GM12801 (cell line): ENCODE data around the gene SERGEF.

Source experiments
- TF ChIP-seq, protein P1 (sequence below): IDR thresholded peaks from one replicate; pipeline ENCODE4 v1.5.1; 2011; ENCODE audit warnings: control low read depth; ENCODE audit not compliant: insufficient read length; ENCODE audit errors: extremely low read depth

Gene SERGEF

DNA sequence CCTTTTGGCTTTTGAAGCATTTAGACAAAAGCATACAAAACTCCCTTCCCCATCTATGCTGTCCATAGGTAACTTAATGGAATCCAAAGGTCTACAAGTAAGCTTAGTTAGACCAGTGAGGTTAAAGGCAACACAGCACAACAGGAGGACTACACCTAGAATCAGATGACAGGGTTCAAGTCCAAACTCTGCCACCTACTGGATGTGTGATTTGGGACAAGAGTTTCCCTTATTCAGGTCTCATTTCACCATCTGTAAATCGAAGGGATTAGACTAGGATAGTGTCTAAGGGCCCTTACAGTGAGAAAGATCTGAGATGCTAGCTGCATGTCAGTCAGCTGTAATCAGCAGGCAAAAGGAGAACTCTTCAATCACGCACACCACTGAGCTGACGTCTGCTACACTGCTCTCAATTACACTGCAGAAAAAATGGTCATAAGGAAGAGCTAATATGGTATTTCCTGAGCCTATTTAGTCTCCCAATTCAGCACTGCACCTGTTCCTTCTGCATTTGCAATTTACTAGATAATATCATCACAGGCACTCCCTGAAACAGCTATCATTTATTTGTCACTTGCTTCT, 82.2 kb downstream of the SERGEF start:
- TF ChIP-seq, protein P1, sequence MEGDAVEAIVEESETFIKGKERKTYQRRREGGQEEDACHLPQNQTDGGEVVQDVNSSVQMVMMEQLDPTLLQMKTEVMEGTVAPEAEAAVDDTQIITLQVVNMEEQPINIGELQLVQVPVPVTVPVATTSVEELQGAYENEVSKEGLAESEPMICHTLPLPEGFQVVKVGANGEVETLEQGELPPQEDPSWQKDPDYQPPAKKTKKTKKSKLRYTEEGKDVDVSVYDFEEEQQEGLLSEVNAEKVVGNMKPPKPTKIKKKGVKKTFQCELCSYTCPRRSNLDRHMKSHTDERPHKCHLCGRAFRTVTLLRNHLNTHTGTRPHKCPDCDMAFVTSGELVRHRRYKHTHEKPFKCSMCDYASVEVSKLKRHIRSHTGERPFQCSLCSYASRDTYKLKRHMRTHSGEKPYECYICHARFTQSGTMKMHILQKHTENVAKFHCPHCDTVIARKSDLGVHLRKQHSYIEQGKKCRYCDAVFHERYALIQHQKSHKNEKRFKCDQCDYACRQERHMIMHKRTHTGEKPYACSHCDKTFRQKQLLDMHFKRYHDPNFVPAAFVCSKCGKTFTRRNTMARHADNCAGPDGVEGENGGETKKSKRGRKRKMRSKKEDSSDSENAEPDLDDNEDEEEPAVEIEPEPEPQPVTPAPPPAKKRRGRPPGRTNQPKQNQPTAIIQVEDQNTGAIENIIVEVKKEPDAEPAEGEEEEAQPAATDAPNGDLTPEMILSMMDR = no peak

GRCh38 chr11:17929171-17929570, 83.7 kb downstream of the SERGEF start:
- TF ChIP-seq, protein P1 = no peak

DNA sequence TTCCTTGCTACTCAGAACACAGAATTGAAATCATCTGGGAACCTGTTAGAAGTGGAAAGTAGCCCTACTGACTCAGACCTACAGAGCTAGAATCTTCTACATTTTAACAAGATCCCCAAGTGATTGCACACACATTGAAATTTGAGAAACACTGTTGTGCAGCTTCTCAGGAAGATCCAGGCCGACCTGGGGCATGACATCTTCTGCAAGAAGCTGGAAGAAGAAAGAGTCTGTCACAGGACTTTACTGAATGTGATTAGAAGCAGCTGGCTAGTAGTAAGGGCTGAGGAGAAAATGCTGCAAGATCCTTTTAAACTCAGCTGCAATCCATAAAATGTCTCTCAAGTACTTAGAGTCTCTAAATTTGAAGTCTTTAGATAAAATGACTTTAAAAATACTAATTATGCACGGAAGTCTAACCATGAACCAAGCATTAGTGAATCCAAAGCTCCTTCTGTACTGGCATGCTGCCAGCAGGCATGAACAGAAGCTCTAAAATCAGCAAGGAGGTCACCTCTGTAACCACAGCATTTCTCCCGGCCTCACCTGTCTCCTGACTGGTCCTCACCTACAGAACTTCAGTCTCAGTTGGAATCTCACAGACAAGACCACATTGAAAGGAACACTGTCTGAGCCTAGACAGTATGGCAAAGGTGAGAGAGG, 85.0 kb downstream of the SERGEF start:
- TF ChIP-seq, protein P1 = no peak

DNA sequence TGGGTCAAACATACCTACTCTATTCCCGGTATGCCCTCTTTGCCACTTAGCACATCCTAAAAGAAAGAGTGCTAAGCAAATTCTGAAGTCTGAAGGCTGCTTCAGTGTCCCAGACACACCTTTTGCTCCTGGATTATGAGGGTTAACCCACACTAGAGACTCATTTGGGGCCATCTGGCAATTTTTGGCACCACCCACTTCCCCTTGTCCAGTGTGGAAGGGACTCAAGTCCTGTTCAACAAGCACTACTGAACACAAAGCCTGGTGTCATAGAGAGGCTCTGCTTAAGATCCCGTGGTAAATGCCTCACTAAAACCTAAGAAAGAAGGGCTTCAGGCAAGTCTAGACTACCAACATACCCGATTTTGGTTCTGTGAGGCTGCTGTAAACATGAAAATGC, 85.8 kb downstream of the SERGEF start:
- TF ChIP-seq, protein P1 = no peak

DNA sequence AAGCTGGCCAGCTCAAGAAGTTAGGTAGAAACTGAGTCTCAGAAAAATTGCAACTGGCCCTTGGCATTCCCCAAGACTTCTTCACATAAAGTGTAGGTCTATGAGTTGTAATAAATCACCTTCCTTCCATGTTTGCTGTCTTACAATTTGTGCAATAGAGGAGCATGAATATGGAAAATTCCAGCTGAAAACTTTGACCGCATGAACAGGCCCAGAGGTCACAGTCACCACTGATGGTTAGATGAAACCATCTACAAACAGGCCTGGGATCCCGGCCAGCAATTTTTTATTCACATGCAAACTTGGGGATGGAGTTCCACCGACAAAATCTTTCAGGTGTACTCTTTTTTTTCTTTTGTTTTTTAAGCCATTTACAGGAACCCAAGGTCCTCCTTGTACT, 88.1 kb downstream of the SERGEF start:
- TF ChIP-seq, protein P1 = no peak

- TF ChIP-seq, protein P1 = no peak
Observed at GRCh38 chr11:17923217-17923616, 89.6 kb downstream of the SERGEF start.

DNA sequence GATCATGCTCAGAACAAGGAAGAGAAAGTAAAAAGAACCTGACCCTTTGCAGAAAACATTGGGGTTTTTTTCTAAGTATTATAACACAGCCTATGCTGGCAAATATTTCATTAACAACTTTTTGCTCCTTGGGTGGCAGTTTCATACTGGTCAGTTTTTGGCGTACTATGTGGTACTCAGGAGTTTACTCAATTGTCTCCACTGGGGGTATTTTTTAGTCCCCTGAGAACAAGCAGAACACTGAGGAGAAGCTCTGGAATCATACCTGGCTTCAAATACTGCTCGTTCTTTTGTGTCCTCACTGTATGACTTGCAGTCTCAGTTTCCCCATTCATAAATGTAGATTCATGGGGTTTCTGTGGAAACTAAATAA, 90.4 kb downstream of the SERGEF start:
- TF ChIP-seq, protein P1 = no peak
